Measurements from ENCODE around the gene RNF157.
"Not testable (repeated sequence)": the region's sequence is repeated elsewhere in the genome, so short reads cannot be mapped to it uniquely, and the experiment has no call there.

Gene RNF157

DNA sequence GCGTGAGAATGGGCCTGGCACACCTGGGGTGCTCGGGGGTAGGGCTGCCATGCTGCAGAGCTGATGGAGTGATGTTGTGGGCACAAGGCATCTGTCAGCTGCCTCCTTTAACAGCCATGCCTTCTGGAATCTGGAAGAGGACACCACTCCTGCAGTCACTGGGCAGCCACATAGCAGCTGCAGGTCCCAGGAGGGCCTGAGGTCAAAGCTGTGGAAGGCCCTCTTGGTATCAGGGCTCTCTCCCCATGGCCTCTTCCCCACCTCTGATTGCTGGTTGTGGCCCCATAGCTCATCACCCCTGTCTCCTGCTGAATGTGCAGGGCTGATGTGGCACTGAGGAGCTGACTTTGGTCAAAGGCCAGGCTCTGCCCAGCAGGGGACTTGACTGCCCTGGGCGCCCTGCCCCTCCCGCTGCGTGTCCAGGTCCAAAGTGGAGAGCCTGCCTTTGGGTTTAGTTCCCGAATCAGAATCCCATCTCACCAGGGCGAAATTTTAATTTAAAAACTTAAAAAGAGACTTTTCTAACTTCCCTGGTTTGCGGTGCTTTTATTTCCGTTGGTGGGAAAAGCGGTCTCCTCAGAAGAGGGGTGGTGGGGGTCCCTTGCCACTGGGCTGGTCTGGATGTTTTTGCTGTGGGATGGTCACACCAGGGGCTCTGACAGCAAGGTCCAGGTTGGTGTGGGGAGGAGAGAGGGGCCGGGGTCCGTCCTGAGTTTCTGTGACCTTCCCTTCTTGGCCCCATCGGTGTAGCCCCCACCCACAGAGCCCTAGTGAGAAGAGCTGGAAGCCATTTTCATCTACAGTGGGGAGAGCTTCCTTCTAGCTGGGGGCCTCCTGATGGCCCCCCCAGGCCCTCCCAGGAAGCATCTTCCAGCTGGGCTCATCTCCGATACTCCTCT, 30.7 kb upstream of the RNF157 start:
- no peak for DNase-seq (ENCODE audit: low spot score)

DNA sequence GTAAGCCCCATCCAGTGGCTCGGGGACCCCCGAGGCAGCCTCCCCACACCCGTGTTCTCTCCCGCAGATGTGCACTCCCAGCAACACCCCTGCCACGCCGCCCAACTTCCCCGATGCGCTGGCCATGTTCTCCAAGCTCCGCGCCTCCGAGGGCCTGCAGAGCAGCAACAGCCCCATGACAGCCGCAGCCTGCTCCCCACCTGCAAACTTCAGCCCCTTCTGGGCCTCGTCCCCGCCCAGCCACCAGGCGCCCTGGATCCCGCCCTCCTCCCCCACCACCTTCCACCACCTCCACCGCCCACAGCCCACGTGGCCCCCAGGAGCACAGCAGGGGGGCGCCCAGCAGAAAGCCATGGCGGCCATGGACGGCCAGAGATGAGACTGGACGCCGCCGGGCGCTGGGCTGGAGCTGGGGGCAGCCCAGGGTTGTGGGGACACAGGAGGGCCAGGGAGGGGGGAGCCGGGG, 29.9 kb upstream of the RNF157 start:
- no peak for DNase-seq (ENCODE audit: low spot score)

DNA sequence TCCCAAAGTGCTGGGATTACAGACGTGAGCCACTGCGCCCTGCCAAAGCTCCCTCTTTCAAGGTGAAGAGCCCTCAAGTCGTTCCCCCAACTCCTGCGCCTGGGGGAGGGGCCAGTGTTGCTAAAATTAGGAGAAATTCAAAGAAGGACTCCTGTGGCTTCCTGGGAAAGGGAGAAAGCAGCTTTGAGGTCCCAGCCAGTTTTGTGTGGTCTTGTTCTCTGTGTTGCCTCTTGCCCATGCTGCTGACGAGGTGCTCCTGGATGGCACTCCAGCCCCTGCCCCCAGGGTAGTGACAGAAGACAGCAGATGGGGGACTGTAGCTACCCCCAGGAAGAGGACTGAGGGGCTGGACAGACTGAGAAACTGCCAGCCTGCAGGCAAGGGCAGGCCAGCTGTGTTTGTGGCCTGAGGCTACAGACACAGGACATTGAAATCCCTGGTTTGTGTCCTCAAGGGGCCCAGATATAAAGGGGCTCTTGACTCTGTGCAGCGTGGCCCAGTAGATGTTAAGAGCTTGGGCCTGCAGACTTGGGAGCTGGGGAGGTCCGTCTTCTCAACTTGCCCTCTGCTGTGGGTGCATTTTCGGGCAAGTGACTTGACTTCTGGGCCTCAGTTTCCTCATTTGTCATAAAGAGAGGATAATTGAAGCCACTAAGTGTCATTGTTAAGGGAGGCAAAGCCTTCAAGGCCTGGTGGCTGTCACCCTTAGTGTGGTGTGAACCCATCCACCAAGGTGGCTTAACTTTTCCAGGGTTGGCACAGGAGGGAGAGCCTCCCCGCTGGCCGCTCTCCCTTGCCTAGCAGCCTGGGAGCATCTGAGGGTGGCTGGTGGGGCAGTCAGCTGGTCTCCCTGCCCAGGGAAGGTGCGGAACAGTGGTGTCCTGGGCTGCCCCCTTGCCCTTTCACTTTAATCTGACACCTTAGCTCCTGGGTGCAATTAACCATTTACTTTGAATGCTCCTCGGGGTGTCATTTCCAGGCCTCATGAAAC, 29.0 kb upstream of the RNF157 start:
- no peak for DNase-seq (ENCODE audit: low spot score)

DNA sequence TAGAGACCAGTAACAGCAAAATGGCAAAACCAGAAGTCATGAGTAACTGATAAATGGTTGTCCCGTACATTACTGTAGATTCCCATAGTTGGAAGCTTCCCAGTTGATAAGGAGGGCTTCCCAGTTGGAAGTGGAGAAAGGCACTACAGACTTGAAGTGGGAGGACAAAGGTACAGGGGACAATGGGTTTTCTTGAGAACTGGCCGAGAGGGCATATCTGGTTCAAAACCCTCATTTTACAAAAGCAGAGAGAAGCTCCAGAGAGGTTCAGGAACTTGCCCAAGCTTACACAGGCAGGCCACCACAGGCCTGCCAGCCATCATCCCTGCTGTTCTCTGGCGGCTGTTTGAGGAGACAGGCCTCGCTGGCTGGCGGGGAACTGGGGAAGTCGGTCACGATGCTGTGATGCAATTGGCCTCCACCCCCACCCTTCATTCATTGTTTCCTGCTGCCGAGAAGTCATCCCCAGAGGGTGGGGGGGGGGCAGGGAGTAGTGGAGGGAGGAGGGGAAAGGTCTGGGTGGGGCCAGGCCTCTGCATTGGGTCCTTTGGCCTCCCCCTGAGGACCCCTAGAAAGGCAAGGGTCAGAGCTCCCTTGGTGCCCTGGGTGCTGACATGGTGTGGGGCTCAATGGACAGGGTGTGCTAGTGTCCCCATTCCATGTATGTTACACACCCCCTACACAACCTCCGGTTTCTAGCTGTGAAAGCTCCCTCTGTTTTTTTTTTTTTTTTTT, 27.9 kb upstream of the RNF157 start:
- DNase-seq (ENCODE audit: low spot score): no peak

DNA sequence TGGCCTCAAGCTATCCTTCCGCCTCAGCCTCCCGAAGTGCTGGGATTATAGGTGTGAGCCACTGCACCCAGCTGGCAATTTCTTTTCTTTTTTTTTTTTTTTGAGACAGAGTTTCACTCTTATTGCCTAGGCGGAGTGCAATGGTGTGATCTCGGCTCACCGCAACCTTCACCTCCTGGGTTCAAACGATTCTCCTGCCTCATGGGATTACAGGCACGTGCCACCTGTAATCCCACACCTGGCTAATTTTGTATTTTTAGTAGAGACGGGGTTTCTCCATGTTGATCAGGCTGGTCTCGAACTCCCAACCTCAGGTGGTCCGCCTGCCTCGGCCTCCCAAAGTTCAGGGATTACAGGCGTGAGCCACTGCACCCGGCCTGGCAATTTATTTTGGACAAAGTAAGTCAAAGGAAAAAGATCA, 27.3 kb upstream of the RNF157 start:
- not testable (repeated sequence) for DNase-seq (ENCODE audit: low spot score)

DNA sequence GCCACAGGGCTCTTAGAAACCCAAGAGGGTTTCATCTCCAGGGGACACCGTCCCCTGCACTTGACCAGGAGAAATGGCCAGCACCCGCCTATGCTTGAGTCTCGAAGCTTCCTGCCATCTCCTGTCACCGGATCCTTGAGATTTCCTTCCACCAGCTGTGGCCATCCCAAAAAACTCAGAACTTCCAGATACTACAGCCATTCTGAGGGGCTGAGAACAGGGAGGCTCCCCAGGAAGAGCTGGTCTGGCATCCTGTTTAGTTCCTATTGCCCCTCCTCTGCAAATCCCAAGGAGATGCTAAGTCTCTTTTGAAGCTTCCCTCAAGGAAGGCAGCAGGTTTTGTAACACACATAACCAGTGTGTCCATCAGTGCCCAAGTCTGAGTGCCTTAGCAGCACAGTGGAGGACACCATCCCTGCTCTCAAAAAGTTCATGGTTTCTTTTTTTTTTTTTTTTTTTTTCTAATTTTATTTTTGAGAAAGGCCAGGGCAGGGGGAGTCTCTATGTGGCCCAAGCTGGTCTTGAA, 26.8 kb upstream of the RNF157 start:
- no peak for DNase-seq (ENCODE audit: low spot score)

DNA sequence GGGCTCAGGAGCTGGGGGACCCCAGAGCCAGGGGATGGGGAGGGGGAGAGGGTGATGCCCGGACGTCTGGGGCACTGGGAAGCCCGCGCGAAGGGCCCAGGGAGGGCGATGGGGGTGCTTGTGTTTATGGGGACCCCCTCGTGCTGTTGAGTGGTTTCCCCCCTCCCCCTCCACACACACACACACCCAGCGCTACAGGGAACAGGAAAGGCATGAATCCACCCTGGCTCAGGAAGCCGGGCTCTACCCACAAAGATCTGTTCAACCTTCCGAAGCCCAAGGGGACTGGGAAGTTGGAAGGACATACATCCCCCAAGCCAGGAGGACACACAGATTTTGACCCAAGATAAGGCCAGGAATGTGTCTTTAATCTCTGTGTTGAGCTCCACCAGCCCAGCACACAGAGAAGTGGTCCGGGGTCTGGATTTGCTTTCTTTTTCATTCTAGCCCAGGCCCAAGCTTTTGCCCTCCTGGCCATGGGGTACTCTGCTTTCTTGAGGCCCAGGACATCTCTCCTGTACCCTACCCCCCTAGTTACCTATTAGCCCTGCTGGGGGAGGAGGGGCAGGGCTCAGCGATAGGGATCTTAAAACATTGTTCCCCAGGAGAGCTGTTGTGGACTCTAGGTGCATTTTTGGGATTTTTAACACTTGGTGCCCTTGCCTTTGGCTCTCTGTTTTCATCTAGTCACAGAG, 26.1 kb upstream of the RNF157 start:
- no peak for DNase-seq (ENCODE audit: low spot score)

DNA sequence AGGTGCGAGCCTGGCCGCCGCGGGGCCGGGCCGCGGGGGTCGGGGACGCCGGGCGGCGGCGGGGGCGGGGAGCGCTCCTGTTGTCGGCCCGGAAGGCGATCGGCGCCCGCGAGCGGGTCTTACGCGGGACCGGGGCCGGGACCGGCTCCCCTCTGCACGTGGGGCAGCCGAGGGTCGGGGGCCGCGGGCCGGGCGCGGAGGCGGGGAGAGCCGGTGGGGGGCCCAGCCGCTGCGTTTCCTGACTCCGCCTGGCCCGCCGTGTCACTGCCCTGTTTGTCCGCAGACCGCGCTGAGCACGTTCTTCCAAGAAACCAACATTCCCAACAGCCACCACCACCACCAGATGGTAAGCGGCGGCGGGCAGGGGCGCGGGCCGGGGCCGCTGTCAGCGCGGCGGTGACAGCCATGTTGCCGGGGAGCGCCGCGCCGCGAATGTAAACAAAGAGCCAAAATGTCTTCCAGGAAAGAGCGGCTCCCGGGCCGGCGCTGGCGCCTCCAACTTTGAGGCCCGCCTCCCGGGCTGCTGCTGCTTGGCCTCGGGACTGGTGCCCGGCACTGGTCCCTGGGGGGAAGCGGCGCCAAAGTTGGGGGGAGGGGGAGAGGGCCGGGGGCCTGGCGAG, 25.4 kb upstream of the RNF157 start:
- no peak for DNase-seq (ENCODE audit: low spot score)

DNA sequence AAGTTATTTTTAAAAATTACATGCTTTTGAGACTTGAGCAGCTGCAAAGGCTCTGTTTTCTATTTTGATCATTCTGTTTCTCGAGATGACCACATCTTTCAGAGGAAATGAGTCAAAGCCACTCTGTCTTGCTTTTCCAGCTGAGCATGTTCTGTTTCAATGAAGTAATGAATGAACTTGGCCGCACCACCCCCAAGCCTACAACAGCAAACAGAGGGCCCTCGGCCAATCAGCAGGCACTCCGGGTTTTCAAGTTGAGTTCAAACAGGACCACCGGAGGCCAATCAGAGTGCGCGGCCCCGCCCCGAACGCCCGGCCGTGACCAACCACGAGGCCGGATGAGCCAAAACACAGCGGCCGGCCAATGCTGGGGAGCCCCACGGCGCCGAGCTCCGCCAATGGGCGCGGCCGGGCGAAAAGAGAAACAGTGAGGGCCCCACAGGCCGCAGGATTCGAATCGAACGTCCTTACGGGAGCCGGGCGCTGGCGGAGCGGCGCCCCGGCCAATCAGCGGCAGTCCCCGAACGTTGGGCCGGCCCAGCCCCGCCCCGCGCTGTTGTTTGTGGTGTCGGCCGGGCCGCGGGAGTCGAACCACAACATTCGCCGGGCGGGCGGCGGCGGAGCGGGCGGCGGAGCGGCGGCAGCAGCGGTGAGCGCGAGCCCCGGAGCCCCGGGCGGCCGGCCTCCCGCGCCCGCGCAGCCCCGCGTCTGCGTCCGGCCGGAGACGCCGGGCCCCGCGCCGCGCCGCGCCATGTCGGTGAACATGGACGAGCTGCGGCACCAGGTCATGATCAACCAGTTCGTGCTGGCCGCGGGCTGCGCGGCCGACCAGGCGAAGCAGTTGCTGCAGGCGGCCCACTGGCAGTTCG, 24.7 kb upstream of the RNF157 start, which contains the start of gene UBALD2:
Gene UBALD2, plus strand, starts transcription at position 594 of the 869 bp plus-strand sequence. Its CDS starts 158 bp downstream, at position 752.
- peak; percentile 99 for DNase-seq (ENCODE audit: low spot score)

DNA sequence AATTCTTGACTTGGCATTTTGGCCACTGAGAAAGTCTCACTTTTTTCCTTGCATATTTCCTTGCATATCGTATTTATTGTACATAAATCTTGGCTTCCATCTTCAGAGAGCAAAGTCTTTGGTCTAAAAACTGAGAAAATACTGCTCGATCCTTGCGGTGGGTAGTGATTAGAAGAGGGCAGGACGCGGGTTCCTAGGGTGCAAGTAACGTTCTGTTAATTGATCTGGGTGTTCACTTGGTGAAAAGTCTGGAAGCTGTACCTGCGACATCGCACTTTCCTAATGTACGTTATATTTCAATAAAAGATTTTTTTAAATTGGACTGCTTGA, 24.1 kb upstream of the RNF157 start:
- no peak for DNase-seq (ENCODE audit: low spot score)

DNA sequence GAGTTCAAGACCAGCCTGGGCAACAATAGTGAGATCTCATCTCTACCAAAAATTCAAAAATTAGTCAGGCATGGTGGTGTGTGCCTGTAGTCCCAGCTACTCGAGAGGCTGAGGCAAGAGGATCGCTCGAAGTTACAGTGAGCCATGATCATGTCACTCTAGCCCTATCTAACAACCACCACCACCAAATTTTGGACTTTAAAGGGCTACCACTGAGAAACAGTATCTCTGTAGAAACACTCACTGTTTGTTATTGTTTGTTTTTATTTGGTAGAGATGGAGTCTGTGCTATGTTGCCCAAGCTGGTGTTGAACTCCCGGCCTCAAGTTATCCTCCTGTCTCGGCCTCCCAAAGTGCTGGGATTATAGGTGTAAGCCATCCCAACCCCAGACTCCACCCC, 23.6 kb upstream of the RNF157 start:
- DNase-seq (ENCODE audit: low spot score): no peak

DNA sequence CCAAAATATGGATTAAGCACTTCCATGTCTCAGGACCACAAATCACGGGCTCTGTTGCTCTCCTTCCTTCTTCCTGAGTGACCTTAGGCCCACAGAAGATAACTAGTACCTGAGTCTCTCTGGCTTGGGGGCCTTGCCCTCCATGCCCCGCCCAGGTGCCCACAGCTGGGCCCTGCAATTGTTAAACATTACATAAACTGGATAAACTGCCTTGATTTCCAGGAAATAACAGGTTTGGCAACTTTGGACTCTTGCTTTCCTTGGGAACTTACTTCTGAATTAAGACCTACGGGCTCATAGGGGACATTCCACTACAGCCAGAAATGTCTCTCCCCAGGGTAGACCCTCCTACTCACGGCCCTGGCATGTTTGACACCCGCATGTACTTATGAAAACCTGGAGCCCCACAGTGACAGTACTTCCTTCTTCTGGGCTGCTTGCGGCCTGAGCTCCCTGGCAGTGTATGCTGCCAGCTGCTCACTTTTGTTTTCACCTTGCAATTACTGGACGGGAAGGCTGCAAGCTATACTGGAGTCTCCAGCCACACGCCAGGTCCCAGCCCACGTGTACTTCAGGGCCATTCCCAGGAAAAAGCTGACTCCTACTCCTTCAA, 22.5 kb upstream of the RNF157 start:
- no peak for DNase-seq (ENCODE audit: low spot score)

DNA sequence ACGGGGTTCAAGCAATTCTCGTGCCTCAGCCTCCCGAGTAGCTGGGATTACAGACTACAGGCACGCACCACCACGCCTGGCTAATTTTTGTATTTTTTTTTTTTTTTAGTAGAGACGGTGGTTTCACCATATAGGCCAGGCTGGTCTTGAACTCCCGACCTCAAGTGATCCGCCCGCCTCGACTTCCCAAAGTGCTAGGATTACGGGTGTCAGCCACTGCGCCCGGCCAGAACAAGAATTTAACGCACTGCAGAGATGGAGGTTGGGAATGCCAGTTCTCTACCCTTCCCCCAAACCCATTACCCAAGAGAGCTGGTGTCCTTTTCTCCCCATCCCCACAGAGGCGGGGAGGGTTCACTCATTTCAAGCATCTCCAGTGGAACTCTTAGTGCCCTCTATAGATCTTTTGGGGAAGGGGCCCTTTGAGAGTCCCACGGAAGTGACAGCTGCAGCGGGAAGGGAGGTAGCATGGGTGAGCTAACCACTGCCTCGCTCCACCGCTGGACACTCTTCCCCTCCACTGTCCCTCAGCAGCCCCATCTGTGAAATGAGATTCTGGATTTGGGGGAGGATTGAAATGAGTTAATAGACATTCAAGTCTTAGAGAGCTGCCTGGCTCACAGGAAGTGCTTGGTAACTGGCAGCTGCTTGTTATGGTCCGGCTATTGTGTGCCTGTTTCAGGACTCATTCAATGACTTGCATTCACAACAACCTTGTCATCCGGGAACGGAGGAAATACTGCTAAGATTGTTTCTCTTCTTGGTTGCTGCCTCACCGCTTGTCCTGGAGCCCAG, 21.3 kb upstream of the RNF157 start:
- peak; percentile 94 for DNase-seq (ENCODE audit: low spot score)

DNA sequence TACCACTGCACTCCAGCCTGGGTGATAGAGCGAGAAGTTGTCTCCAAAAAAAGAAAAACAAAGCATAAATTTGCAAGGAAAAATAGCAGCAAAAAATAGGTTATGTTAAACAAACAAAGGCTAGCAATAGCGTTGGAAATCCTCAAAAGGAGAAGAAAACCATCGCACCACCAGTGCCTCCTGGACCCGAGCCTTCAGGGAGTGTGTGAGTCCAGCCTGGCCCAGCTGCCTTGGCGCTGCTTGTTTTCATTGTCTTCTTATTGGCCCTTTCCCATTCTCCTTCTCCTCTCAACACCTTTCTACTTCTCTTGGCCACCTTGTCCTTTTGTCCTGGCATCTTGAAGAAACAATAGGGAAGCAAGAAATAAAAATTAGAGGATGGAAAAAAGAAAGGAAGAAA, 20.4 kb upstream of the RNF157 start:
- DNase-seq (ENCODE audit: low spot score): no peak

DNA sequence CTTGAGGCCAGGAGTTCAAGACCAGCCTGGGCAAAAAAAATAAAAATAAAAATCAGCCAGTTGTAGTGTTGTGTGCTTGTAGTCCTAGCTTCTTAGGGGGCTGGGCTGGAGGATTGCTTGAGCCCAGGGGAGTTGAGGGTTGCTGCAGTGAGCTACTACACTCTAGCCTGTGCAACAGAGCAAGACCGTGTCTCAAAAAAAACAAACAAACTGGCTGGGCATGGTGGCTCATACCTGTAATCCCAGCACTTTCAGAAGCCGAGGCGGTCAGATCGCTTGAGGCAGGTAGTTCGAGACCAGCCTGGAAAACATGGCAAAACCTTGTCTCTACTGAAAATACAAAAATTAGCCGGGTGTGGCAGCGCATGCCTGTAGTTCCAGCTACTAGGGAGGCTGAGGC, 19.9 kb upstream of the RNF157 start:
- DNase-seq (ENCODE audit: low spot score): no peak

DNA sequence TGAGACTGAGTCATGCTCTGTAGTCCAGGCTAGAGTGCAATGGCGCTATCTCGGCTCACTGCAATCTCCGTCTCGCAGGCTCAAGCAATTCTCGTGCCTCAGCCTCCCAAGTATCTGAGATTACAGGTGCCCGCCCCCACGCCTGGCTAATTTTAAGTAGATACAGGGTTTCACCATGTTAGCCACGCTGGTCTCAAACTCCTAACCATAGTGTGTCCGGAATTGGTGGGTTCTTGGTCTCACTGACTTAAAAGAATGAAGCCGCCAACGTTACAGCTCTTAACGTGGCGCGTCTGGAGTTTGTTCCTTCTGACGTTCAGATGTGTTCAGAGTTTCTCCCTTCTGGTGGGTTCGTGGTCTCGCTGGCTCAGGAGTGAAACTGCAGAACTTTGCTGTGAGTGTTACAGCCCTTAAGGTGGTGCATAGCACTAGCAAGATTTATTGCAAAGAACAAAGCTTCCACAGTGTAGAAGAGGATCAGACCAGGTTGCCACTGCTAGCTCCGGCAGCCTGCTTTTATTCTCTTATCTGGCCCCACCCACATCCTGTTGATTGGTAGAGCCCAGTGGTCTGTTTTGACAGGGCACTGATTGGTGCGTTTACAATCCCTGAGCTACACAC, 16.2 kb upstream of the RNF157 start:
- not testable (repeated sequence) for DNase-seq (ENCODE audit: low spot score)

DNA sequence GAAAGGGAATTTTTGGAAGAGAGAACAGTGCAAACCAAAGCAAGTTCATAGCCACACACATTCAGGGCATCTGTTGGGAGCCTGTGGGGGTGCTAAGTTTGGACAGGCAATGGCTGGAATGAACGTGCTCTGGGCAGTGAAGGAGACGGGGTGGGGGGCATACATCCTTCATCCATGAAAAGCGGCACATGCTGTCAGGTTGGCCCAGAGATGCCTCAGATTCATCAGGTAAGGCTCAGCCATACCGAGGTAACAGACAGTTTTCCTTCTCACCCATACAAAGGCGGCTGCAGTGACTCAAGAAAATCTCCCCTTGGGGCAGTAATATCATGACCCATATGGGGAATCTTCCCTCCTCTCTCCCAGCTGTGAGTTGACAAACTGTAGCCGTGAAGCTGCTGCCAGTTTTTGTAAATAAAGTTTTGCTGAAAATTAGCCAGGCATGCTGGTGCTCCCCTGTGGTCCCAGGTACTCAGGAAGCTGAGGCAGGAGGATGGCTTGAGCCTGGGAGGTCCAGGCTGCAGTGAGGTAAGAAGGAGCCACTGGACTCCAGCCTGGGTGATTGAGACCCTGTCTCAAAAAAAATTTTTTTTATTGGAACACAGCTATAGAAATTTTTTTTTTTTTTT, 15.6 kb upstream of the RNF157 start:
- DNase-seq (ENCODE audit: low spot score): no peak

Measured in kidney capillary endothelial cell (primary cell).